HG03135 (cell line): ENCODE results near the gene OGFOD2.

Experiments used
- ATAC-seq: cut with Tn5 transposase; IDR thresholded peaks from one replicate; pipeline ENCODE4 v1.9.1; 2021; ENCODE audit warnings: mild to moderate bottlenecking, moderate library complexity; ENCODE audit not compliant: unreplicated experiment

OGFOD2 gene

DNA sequence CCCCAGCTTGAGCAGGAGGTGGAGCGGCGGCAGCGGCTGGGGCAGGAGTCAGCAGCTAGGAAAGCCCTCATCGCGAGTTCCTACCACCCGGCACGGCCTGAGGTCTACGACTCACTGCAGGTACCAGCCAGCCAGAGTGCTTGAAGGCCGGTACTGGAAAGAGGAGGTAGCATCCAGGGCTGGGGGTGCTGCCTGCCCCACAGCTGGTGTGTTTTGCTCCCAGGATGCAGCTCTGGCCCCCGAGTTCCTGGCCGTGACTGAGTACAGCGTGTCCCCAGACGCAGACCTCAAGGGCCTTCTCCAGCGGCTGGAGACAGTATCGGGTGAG lies 1.6 kb downstream of the OGFOD2 start:
- no peak for ATAC-seq

GRCh38 chr12:122977153-122977552 lies 2.1 kb downstream of the OGFOD2 start:
- ATAC-seq, result no peak

- no peak for ATAC-seq
These were observed 2.8 kb downstream of the OGFOD2 start for GRCh38 chr12:122977655-122978392.

GRCh38 chr12:122978507-122978955 lies 3.5 kb downstream of the OGFOD2 start:
- no peak for ATAC-seq

DNA sequence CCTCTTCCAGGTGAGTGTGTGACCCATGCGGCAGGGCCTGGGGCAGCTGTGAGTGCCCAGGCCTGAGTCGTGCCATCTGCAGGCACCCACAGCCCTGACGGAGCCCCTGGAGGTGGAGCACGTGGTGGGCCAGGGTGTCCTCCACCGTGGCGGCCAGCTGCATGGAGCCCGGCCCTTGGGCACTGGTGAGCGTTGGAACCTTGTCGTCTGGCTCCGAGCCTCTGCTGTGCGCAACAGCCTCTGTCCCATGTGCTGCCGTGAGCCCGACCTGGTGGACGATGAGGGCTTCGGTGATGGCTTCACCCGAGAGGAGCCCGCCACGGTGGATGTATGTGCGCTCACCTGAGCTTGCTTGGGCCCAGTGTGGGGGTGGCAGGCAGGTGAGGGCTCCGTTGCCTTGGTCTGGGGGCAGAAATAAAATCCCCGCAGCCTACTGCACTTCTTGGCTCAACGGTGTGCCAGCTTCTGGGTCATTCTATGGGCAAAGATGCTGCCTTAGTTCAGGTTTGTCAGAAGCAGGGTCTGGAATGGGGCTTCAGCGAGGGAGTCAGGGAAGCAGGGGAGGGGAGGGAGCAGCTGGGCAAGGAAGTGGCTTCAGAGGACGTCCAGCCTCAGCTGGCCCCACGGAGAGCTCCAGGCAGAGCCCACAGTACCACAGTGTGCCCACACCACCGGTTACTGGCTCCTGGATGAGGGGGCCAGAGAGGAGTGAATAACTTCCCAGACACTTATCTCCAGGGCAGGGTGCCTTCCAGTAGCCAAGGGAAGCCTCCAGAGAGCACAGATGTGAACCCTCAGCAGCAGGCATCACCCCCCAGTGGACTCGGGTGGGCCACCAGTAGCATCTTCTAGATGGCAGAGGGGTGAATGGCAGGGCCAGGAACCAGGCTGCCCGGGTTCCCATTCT lies 4.2 kb downstream of the OGFOD2 start:
- no peak for ATAC-seq

DNA sequence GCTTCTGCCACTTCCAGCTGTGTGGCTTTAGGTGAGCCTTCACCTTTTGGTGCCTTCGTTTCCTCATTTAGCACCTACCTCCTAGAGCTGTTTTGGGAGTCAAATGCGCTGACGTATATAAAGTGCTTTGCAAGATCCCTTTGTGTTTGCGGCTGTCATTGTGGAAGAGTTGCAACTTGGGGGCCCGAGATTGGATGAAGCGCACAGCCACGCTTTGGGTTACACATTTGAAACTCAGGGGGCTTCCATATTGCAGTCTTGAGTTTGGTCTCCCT lies 4.8 kb downstream of the OGFOD2 start:
- no peak for ATAC-seq

DNA sequence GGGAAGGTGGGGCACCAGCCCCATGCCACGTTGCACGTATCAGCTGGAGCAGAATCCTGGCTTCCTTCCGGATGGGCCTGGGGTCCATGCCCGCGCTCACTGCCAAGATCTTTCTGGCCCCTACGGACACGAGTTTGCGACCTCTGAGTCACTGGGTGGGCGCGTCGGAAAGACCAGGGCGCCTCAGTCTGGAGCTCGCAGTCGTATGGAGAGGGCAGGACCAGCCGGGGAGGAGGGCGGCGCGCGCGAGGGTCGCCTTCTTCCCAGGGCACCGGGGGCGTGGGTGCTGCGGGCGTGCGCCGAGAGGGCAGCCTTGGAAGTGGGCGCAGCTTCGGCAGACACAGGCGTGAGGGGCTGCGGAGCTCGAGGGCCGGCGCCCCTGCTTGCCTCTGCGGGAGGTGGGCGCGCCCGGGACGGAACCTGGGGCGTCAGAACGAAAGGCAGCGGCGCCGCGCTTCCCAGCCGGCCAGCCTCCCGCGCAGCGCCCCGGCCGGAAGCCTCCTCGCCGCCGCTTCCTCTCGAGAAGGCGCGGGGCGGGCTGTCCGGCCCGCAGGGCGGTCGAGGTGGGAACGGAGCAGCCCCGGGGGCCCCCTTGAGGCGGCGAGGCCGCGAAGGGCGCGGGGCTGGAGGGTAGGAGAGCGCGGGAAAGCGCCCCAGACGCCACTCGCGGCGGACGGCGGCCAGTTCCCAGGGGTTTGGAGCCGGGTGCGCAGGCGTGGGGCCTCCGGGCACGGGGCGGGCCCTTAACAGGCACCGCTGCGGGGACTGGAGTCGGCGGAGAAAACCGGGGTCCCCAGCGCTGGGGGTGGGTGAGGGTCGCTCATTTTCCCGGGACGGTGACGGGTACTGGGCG lies 5.4 kb downstream of the OGFOD2 start, which contains the start of gene ARL6IP4:
ARL6IP4 (plus strand) TSS at position 499 of the 853 bp plus-strand sequence. CDS start 459 bp downstream, outside the sequence.
- ATAC-seq, result peak; percentile 48

DNA sequence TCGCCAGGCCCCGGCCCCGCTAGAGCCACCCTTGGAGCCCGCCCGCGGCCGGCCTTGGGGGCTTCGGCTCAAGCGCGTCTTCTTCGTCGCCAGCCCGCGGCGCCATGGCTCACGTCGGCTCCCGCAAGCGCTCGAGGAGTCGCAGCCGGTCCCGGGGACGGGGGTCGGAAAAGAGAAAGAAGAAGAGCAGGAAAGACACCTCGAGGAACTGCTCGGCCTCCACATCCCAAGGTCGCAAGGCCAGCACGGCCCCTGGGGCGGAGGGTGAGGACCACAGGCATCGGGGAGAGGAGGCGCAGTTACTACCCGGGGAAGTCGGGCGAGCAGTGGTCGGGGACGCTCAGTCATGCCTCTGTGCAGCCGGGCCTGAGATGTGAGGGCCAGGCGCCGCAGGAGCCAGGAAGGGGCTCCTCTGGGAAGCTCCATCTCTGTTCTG lies 6.0 kb downstream of the OGFOD2 start:
- ATAC-seq, result peak; percentile 5

DNA sequence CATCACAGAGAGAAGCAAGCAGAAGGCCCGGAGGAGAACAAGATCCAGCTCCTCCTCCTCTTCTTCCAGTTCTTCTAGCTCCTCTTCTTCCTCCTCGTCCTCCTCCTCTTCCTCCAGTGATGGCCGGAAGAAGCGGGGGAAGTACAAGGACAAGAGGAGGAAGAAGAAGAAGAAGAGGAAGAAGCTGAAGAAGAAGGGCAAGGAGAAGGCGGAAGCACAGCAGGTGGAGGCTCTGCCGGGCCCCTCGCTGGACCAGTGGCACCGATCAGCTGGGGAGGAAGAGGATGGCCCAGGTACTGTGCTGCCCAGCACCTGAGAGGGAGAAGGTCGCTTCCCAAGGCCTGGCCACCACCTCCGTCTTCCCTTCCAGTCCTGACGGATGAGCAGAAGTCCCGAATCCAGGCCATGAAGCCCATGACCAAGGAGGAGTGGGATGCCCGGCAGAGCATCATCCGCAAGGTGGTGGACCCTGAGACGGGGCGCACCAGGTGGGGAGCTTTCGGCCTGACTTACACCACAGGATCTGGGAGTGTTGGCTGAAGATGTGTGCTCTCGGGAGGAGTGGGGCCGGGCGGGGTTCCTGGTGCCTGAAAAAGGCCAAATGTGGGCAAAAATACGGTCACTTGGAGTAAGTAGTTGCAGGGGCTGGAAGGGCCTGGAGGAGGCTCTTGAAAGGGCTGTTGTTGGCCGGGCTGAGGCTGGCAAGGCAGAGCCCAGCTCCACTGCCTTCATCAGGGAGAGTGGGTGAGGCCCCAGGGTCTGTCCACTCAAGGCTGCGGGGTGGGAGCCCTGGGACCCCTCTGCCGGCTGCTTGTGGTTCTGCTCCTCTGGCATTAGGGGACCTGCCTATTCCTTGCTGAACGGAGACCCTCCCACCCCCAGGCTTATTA lies 6.8 kb downstream of the OGFOD2 start:
- ATAC-seq, result no peak

GRCh38 chr12:122982477-122982815 lies 7.4 kb downstream of the OGFOD2 start:
- ATAC-seq, result no peak

GRCh38 chr12:122982963-122983788 lies 8.1 kb downstream of the OGFOD2 start:
- ATAC-seq, result no peak

GRCh38 chr12:122983789-122984515 lies 8.9 kb downstream of the OGFOD2 start:
- ATAC-seq, result no peak

DNA sequence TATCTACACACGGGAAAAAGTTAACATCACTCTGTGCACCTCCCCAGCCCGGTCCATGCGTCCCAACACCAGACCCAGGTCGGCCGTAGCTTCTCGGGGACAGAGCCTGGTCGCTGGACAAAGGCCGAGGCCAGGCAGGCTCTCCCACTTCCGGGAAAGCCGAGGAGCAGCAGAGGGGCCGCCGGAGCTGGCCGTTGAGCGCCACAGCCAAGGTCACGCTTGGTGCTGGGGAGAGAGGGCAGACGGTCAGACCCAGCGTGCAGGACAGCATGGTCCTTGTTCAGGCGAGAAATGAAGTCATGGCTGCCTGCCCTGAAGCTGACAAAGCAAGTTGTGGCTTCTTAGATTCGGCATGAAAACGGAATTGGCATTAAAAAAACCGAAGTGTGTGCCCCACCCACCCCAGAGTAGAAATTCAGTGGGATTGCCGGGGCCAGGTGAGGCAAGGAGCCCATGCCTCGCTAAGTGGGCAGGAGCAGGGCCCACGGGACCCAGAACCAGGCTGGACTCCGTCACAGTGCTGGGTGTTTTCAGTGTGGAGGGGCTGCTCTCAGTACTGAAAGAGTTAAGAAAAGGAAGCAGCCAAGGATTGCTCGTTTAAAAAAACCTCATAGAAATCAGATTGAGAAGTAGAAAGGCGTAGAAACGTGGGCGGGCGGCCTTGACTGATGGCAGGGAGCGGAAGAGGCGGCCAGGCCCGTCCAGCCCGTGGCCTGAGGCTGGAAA lies 9.7 kb downstream of the OGFOD2 start:
- ATAC-seq, result no peak

- no peak for ATAC-seq
These were observed 10.6 kb downstream of the OGFOD2 start for GRCh38 chr12:122985338-122986257.

DNA sequence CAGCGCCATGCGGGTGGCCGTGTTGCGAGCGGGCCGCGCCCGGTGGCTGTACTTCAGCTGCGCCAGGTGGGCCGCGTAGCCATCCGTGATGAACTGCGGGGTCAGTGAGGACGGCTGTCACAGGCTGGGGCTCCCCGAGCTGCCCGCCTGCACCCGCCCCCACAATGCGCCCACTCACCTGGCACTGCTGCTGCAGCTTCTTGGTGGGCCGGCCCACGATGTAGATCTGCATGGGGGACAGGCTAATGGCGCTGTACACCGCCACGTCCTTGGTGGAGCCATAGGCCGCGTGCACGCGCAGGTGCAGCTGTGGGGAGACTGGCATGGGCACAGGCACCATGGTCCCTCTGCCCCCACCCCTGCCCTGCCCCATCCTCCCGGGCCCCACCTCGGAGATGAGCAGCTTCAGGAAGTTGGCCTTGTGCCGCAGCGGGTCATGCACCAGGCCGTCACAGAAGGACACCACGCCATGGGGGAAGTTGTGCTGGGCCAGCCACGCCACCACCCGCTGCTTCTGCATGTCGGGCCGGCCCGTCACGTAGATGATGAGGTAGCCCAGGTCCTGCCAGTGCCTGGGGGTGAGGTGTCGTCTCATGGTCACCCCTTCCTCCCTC lies 11.3 kb downstream of the OGFOD2 start:
- no peak for ATAC-seq

DNA sequence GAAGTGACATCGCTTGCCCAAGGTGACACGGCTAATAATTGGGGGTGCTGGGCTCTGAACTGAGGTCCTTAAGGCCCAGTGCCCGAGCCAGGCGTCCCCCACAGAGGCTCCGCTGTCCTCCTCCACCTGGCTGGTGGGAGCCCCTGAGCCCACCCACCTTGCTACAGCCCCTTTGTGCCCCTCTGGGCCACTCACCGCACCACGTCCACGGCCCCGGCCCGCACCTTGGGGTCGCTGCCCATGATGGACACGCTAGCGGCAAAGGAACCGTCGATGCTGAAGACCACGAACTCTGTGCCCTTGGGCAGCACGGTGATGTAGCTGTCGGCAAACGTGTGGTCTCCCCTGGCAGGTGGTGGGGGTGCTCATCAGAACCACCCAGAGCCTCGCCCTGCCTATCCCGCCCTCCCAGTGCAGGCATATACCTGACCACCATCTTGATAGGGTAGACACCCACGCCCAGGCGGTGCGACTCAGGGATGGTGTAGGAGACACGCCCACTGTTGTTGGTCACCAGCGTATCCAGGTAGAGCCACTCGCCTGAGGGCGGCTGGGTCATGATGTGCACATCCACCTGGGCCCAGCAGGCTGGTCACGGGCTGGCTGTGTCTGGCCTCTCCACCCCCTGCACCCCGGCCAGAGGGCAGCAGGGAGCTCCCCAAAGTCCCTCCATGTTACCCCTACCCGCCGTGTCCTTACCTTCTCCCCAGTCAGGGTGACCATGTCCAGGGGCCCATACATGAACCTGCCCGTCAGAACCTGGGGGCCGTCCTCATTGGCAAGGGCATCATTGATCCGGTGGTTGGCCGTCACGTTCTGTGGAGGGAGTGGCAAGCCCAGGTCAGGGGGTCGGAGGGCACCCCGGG lies 12.3 kb downstream of the OGFOD2 start:
- no peak for ATAC-seq
